Parathyroid adenoma (tissue), 2 donors: ENCODE results near the gene SASH1.

ENCODE experiments used
- H2AFZ ChIP-seq: fragments of 300-600 bp; sonication (generic); one replicate; pipeline ENCODE4 v1.7.0; 2017; ENCODE audit warnings: antibody characterized with exemption, mild to moderate bottlenecking
- H3K27ac ChIP-seq: fragments of 300-600 bp; sonication (generic); one replicate; pipeline ENCODE4 v1.7.0; 2017
- H3K27me3 ChIP-seq: fragments of 300-600 bp; sonication (generic); one replicate; pipeline ENCODE4 v1.7.0; 2017; ENCODE audit warnings: low read length; ENCODE audit not compliant: control insufficient read depth, insufficient read depth
- H3K36me3 ChIP-seq: fragments of 300-600 bp; sonication (generic); one replicate; pipeline ENCODE4 v1.7.0; 2017; ENCODE audit warnings: low read length; ENCODE audit not compliant: control insufficient read depth, insufficient read depth
- H3K4me1 ChIP-seq: fragments of 300-600 bp; sonication (generic); one replicate; pipeline ENCODE4 v1.7.0; 2017; ENCODE audit warnings: control low read depth
- H3K4me2 ChIP-seq: fragments of 300-600 bp; sonication (generic); one replicate; pipeline ENCODE4 v1.7.0; 2017; ENCODE audit warnings: low read length
- H3K4me3 ChIP-seq: fragments of 300-600 bp; sonication (generic); one replicate; pipeline ENCODE4 v1.7.0; 2017; ENCODE audit warnings: low read depth, low read length
- H3K79me2 ChIP-seq: fragments of 300-600 bp; sonication (generic); one replicate; pipeline ENCODE4 v1.7.0; 2017; ENCODE audit warnings: control low read depth
- H3K9ac ChIP-seq: fragments of 300-600 bp; sonication (generic); one replicate; pipeline ENCODE4 v1.7.0; 2017; ENCODE audit warnings: mild to moderate bottlenecking
- H3K9me3 ChIP-seq: fragments of 300-600 bp; sonication (generic); one replicate; pipeline ENCODE4 v1.7.0; 2017; ENCODE audit warnings: low read length; ENCODE audit not compliant: control insufficient read depth
- CTCF ChIP-seq: fragments of 300-600 bp; sonication (generic); IDR thresholded peaks from one replicate; pipeline ENCODE4 v1.7.0; 2017; ENCODE audit warnings: antibody characterized with exemption, mild to moderate bottlenecking
- donor health status: primary hyperparathyroidism.

SASH1 gene

GRCh38 chr6:148557796-148558321 lies 215.2 kb downstream of the SASH1 start:
- no peak overlapping the region for H3K27ac ChIP-seq

GRCh38 chr6:148559848-148560433 lies 217.3 kb downstream of the SASH1 start:
- H3K9me3 ChIP-seq: no peaks in the 10 kb centered on the region
- no peaks in the 10 kb centered on the region for H3K27me3 ChIP-seq
- peak overlapping the region; percentile 80 for H2AFZ ChIP-seq
- peak overlapping the region; percentile 77 for H3K4me2 ChIP-seq
- peak overlapping the region; percentile 60 for H3K4me3 ChIP-seq
- no peaks in the 10 kb centered on the region for H3K4me1 ChIP-seq
- no peaks in the 10 kb centered on the region for H3K79me2 ChIP-seq
- peak; percentile 98 for TF ChIP-seq CTCF
- H3K9ac ChIP-seq: no peak overlapping the region
- no peaks in the 10 kb centered on the region for H3K36me3 ChIP-seq
- peak overlapping the region; percentile 37 for H3K27ac ChIP-seq

More at GRCh38 chr6:148557796-148558321, 215.2 kb downstream of the SASH1 start:
- Histone ChIP-seq H2AFZ (no peak overlapping the region), H3K4me3 (no peak overlapping the region), H3K4me2 (no peak overlapping the region), H3K4me1 (no peaks in the 10 kb centered on the region), H3K79me2 (no peaks in the 10 kb centered on the region), H3K9me3 (no peaks in the 10 kb centered on the region), H3K36me3 (no peaks in the 10 kb centered on the region), H3K9ac (no peak overlapping the region), H3K27me3 (no peaks in the 10 kb centered on the region)
- no peak for TF ChIP-seq CTCF

- no peaks in the 10 kb centered on the region for H3K9me3 ChIP-seq
- no peak for TF ChIP-seq CTCF
- no peak overlapping the region for H3K27ac ChIP-seq
- H3K9ac ChIP-seq: no peak overlapping the region
- no peaks in the 10 kb centered on the region for H3K27me3 ChIP-seq
- no peak overlapping the region for H2AFZ ChIP-seq
- H3K79me2 ChIP-seq: no peaks in the 10 kb centered on the region
- no peaks in the 10 kb centered on the region for H3K36me3 ChIP-seq
- no peak overlapping the region for H3K4me2 ChIP-seq
- no peak overlapping the region for H3K4me3 ChIP-seq
- H3K4me1 ChIP-seq: peaks cover 5% of the 10 kb centered on the region
These were observed 219.0 kb downstream of the SASH1 start for GRCh38 chr6:148561629-148562028.

- H3K79me2 ChIP-seq: no peaks in the 10 kb centered on the region
- no peak for TF ChIP-seq CTCF
- no peak overlapping the region for H2AFZ ChIP-seq
- H3K4me3 ChIP-seq: no peak overlapping the region
- H3K36me3 ChIP-seq: no peaks in the 10 kb centered on the region
- no peaks in the 10 kb centered on the region for H3K9me3 ChIP-seq
- H3K27me3 ChIP-seq: no peaks in the 10 kb centered on the region
- no peak overlapping the region for H3K27ac ChIP-seq
- no peak overlapping the region for H3K4me2 ChIP-seq
- peaks cover 5% of the 10 kb centered on the region for H3K4me1 ChIP-seq
- H3K9ac ChIP-seq: no peak overlapping the region
These were observed 220.4 kb downstream of the SASH1 start for GRCh38 chr6:148563066-148563465.

- Histone ChIP-seq H2AFZ (no peak overlapping the region), H3K36me3 (no peaks in the 10 kb centered on the region), H3K4me3 (no peak overlapping the region), H3K9me3 (no peaks in the 10 kb centered on the region), H3K79me2 (no peaks in the 10 kb centered on the region), H3K4me2 (no peak overlapping the region), H3K27ac (no peak overlapping the region), H3K9ac (no peak overlapping the region), H3K27me3 (no peaks in the 10 kb centered on the region), H3K4me1 (peaks cover 5% of the 10 kb centered on the region)
- no peak for TF ChIP-seq CTCF
These were observed 221.9 kb downstream of the SASH1 start for GRCh38 chr6:148564494-148565035.
